ENCODE data around the gene CIDEC.

CIDEC gene

DNA sequence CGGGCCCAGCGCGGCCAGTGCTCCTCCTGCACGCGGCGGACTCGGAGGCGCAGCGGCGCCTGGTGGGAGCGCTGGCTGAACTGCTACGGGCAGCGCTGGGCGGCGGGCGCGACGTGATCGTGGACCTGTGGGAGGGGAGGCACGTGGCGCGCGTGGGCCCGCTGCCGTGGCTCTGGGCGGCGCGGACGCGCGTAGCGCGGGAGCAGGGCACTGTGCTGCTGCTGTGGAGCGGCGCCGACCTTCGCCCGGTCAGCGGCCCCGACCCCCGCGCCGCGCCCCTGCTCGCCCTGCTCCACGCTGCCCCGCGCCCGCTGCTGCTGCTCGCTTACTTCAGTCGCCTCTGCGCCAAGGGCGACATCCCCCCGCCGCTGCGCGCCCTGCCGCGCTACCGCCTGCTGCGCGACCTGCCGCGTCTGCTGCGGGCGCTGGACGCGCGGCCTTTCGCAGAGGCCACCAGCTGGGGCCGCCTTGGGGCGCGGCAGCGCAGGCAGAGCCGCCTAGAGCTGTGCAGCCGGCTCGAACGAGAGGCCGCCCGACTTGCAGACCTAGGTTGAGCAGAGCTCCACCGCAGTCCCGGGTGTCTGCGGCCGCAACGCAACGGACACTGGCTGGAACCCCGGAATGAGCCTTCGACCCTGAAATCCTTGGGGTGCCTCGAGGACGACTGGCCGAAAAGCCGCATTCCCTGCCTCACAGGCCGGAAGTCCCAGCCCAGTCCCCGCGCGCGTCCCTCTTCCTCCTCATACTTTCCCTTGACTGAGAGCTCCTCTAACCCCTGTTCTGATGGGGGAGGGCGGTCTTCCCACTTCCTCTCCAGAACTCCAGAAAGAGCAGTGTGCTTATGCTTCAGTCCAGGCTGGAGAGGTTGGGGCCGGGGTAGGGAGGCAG lies 35.4 kb upstream of the CIDEC start:
- H3K4me3 ChIP-seq (ENCODE audit: low read length): peak overlapping the region; percentile 49
- H3K79me2 ChIP-seq (ENCODE audit: control insufficient read depth, low read length): no peaks in the 10 kb centered on the region
- no peaks in the 10 kb centered on the region for H3K9me2 ChIP-seq (replicated peaks; ENCODE audit: control insufficient read depth, low read length)
- H3K4me1 ChIP-seq (ENCODE audit: control insufficient read depth, low read length): peaks cover 12% of the 10 kb centered on the region
- no peak overlapping the region for H3K27ac ChIP-seq (ENCODE audit: low read depth, low read length)
- TF ChIP-seq CTCF (IDR thresholded peaks at IDR 0.05; ENCODE audit: low read depth, low read length, poor library complexity, severe bottlenecking) (no peak), EZH2phosphoT487 (IDR thresholded peaks at IDR 0.05; ENCODE audit: borderline replicate concordance, low read length) (peak; percentile 88; the same call in 1 of the 2 replicates)
- H3K27me3 ChIP-seq (ENCODE audit: control insufficient read depth, low read length): peaks cover 39% of the 10 kb centered on the region
- no peaks in the 10 kb centered on the region for H3F3A ChIP-seq (ENCODE audit: control insufficient read depth, insufficient read depth)
- peak overlapping the region; percentile 58 for H3K4me2 ChIP-seq (ENCODE audit: low read length)
- no peaks in the 10 kb centered on the region for H3K36me3 ChIP-seq (ENCODE audit: control insufficient read depth, low read length)
- no peaks in the 10 kb centered on the region for H3K9me3 ChIP-seq (ENCODE audit: control insufficient read depth, insufficient read depth, low read length)
- no peaks in the 10 kb centered on the region for H4K20me1 ChIP-seq (ENCODE audit: control insufficient read depth, insufficient read depth, low read depth, low read length)

DNA sequence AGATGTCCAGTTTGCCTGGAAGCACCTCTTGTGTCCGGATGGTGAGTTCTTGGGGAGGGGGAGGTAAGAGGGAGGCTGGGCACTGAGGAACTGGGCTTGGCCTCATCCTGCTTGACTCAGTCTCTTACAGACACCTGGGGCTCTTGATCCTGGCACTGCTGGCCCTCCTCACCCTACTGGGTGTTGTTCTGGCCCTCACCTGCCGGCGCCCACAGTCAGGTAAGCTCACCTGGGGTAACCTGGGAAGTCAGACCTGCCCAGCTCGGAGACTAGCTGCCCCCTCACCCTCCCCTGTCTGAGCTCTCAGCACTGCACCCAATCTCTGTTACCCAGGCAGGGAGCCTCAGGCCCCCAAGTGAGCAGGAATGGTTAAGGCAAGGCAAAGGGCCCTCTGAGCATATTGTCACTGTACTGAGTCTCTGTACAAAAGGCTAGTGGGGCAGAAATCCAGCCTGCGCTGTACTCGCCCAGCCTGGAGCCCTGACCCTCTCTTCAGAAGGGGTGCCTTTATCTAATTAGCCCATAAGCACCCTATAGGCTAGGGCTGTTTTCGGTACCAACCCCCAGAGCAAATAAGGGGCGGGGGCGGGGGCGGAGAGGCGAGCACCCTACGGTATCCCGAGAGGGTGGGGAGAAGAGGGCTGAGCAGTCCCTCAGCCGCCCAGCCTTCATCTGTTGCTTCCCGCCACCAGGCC lies 34.7 kb upstream of the CIDEC start:
- Histone ChIP-seq H3K27ac (ENCODE audit: low read depth, low read length) (no peak overlapping the region), H3K36me3 (ENCODE audit: control insufficient read depth, low read length) (no peaks in the 10 kb centered on the region), H4K20me1 (ENCODE audit: control insufficient read depth, insufficient read depth, low read depth, low read length) (no peaks in the 10 kb centered on the region), H3K4me2 (ENCODE audit: low read length) (peak overlapping the region; percentile 58), H3K4me3 (ENCODE audit: low read length) (peak overlapping the region; percentile 49), H3K27me3 (ENCODE audit: control insufficient read depth, low read length) (peaks cover 33% of the 10 kb centered on the region), H3K4me1 (ENCODE audit: control insufficient read depth, low read length) (peaks cover 12% of the 10 kb centered on the region), H3K9me2 (replicated peaks; ENCODE audit: control insufficient read depth, low read length) (no peaks in the 10 kb centered on the region), H3K79me2 (ENCODE audit: control insufficient read depth, low read length) (no peaks in the 10 kb centered on the region), H3F3A (ENCODE audit: control insufficient read depth, insufficient read depth) (no peaks in the 10 kb centered on the region), H3K9me3 (ENCODE audit: control insufficient read depth, insufficient read depth, low read length) (no peaks in the 10 kb centered on the region)
- peak; percentile 52; the same call in 1 of the 2 replicates for TF ChIP-seq EZH2phosphoT487 (IDR thresholded peaks at IDR 0.05; ENCODE audit: borderline replicate concordance, low read length)
- TF ChIP-seq CTCF (IDR thresholded peaks at IDR 0.05; ENCODE audit: low read depth, low read length, poor library complexity, severe bottlenecking): no peak

DNA sequence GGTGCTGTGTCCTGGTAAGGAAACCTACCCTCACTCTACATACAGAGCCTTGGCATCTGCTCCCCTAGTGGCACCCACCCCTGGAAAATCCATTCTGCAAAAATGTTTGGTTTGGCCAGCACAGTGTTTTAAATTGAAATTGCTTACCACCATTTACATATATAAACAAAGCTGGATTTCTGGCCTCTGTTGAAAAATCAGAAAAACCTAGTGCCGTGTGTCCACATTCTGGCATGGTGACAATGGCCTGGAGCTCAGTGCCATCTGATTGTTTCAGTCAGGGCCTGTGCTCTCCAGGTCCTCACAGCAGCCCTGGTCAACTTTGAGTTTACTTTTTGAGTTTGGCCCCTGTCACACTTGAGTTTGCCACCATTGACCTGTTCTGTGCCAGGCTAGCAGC lies 34.0 kb upstream of the CIDEC start:
- Histone ChIP-seq H3K27ac (ENCODE audit: low read depth, low read length) (no peak overlapping the region), H3K4me2 (ENCODE audit: low read length) (no peak overlapping the region), H3K79me2 (ENCODE audit: control insufficient read depth, low read length) (no peaks in the 10 kb centered on the region), H3K27me3 (ENCODE audit: control insufficient read depth, low read length) (peaks cover 33% of the 10 kb centered on the region), H3K9me3 (ENCODE audit: control insufficient read depth, insufficient read depth, low read length) (no peaks in the 10 kb centered on the region), H3K4me1 (ENCODE audit: control insufficient read depth, low read length) (peaks cover 12% of the 10 kb centered on the region), H3K4me3 (ENCODE audit: low read length) (no peak overlapping the region), H3K9me2 (replicated peaks; ENCODE audit: control insufficient read depth, low read length) (no peaks in the 10 kb centered on the region), H3F3A (ENCODE audit: control insufficient read depth, insufficient read depth) (no peaks in the 10 kb centered on the region), H4K20me1 (ENCODE audit: control insufficient read depth, insufficient read depth, low read depth, low read length) (no peaks in the 10 kb centered on the region), H3K36me3 (ENCODE audit: control insufficient read depth, low read length) (no peaks in the 10 kb centered on the region)
- TF ChIP-seq EZH2phosphoT487 (IDR thresholded peaks at IDR 0.05; ENCODE audit: borderline replicate concordance, low read length) (no peak), CTCF (IDR thresholded peaks at IDR 0.05; ENCODE audit: low read depth, low read length, poor library complexity, severe bottlenecking) (no peak)

Data from DOHH2 (cell line).